Fibroblast of gingiva (primary cell): ENCODE results near the gene NACAD.
A peak's percentile ranks its signal among the peaks of the same experiment; 100 is the strongest.
"Not testable (repeated sequence)": the region's sequence is repeated elsewhere in the genome, so short reads cannot be mapped to it uniquely, and the experiment has no call there.

Experiments used
- DNase-seq: peaks from one replicate; pipeline ENCODE4 v3.0.0-alpha.2; 2011; ENCODE audit warnings: low read depth

NACAD gene

GRCh38 chr7:45053941-45054340 lies 34.8 kb downstream of the NACAD start:
- DNase-seq, result no peak

DNA sequence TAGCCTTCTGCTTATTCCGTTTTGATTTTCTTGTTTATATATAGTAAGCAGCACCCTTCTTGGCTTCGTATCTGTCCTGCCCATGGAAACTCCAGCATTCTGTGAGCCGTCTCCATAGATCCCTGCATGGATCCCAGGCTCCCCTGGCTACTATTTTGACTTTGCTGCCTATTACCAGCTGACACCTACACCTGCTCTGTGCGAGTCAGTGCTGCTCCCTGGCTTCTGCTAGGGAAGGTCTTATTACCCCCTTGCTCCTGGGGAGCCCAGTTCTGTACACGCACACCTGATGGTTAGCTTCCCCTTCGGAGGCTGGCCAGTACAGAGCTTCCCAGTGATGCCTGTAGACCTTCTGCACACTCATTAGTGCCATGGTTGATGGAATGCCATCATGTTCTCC lies 35.4 kb downstream of the NACAD start:
- no peak for DNase-seq

DNA sequence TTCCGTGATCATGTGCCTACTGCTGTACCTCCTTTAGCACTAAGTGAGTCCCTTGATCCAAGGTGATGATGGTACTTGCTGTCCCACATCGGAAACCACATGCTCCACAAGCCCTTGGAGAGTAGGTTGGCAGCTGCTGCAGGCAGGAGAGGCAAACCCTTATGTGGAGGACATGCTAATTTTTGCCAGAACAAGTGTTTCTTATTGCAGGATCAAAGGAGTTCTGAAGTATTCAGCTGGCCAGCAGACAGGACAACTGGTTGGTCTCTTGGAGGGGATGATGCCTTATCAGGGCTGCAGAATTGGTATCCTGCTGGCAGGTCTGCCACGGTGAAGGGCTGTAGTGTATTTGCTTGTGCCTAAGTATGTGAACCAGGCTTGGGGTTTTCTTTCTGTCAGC lies 36.8 kb downstream of the NACAD start:
- no peak for DNase-seq

- no peak for DNase-seq
Observed at GRCh38 chr7:45050198-45050597, 38.6 kb downstream of the NACAD start.

DNA sequence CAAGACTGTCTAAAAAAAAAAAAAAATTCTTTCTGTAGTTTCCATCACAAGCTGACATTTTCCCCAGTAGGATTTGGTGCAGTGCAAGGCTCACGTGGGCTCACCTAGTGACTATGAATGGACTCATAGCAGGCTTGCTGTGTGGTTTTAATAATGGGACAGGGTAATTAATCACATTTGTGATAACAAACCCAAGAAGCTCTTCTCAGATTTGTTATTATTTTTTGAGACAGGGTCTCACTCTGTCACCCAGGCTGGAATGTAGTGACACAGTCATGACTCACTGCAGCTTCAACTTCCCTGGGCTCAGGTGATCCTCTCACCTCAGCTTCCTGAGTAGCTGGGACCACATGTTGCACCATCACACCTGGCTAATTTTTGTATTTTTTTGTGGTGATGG lies 40.0 kb downstream of the NACAD start:
- DNase-seq, result no peak

DNA sequence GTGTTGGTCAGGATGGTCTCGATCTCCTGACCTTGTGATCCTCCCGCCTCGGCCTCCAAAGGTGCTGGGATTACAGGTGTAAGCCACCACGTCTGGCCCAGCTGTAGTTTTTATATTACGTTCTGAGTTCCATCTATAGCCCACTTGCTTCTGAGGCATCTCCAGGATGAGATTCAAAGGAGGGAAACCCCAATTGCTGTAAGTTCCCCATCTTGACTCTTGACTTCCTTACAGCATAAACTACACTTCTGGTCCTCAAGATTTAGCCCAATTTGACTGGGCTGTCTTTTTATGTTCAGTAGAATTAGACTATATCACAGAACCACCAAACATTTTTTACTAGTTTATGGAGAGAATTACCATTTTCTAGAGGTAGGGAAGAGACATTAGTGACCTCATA lies 44.4 kb downstream of the NACAD start:
- DNase-seq, result no peak

GRCh38 chr7:45039106-45039505 lies 49.7 kb downstream of the NACAD start:
- DNase-seq, result no peak

GRCh38 chr7:45037876-45038275 lies 50.9 kb downstream of the NACAD start:
- no peak for DNase-seq

DNA sequence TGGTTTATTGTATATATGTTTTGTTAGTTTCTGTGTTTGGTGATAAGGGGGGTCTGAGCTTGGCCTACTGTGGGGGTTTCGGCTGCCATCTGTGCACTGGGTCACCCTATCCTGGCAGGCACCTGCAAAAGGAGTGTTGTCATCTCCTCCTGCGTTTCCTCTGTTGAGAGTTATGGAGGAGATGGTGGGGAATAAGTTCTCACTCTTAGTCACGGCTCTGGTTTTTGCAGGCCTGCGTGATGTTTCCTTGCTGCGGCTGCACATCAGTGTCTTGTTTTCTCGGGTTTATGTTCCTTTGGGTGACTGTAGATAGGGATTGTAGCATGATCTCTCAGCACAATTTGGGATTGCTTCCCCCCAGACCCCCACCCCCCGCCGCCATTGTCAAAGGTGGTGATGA lies 52.0 kb downstream of the NACAD start:
- DNase-seq, result no peak

GRCh38 chr7:45036317-45036716 lies 52.5 kb downstream of the NACAD start:
- no peak for DNase-seq

GRCh38 chr7:45035893-45036292 lies 52.9 kb downstream of the NACAD start:
- DNase-seq, result no peak

DNA sequence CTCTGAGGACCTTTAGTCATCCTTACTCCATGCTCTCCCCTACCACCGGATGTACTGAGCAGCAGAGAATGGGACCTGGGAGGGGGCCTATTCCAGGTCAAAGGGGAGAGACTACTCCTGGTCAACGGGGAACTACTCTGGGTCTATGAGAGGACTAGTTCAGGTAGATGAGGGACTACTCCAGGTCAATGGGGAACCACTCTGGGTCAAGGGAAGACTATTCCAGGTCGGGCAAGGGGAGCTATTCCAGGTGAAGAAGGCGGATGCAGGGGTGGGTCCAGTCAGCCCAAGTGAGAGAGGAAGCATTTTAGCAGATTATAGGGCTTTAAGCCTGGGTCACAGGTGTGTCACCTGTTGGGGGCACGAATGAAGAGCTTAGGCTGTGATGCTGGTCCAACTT lies 53.4 kb downstream of the NACAD start:
- DNase-seq, result no peak

GRCh38 chr7:45034710-45035109 lies 54.1 kb downstream of the NACAD start:
- not testable (repeated sequence) for DNase-seq

DNA sequence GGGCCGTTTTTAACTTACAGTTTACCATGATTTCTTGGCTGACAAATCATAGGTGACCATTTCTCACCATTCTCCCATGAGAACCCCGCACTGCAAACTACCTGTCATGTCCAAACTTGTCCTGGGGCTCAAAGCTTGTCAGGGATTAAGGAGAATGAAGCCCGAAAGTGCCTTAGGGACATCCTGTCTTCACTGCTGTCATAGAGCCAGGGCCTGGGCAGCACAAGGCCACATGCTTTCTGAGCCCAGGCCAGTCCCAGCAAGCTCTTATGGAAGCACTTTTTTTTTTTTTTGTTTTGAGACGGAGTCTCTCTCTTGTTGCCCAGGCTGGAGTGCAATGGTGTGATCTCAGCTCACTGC lies 54.9 kb downstream of the NACAD start:
- peak; percentile 17 for DNase-seq

GRCh38 chr7:45033261-45033930 lies 55.4 kb downstream of the NACAD start:
- DNase-seq, result peak; percentile 16

DNA sequence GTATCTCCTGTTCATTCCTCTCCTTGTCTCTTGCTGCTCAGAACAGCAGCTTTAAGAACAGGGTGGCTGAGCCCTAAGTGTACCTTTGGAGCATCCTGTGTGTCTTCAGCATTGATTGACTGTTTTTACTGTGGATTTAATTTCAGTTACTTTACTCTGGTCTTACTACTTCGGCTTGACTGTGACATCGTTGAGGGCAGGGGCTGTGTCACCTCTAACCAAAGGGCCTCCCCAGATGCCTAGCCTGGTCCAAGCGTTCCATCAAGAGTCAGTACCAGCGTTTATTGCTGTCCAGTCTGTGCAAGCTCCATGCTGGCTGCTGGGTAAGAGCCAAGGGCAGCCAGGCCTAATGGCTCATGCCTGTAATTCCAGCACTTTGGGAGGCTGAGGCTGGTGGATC lies 56.3 kb downstream of the NACAD start:
- DNase-seq, result no peak

- no peak for DNase-seq
Observed at GRCh38 chr7:45031829-45032228, 56.9 kb downstream of the NACAD start.
